Tibial nerve (tissue), 4 donors: ENCODE measurements around the gene PROX1. TPM values are rescaled to one million over a fixed set of nuclear protein-coding genes. Genes with fewer than 3 reads are reported as not detected.

Source experiments
- DNase-seq, 2 donors: peaks; one replicate each; pipeline ENCODE4 v3.0.0-alpha.2; 2019; ENCODE audit warnings: low spot score in 2 of 2
- H3K27ac ChIP-seq, 4 donors: fragments of 200-600 bp; sonication (generic) in 3 of 4; one replicate each; pipeline ENCODE4 v1.5.1; 2017 to 2019; ENCODE audit warnings: mild to moderate bottlenecking in 1 of 4
- H3K27me3 ChIP-seq, 2 donors: fragments of 200-600 bp; sonication (generic) in 1 of 2; one replicate each; pipeline versions ENCODE4 v1.5.1 to v1.6.0; 2017 to 2019
- H3K36me3 ChIP-seq, 3 donors: fragments of 200-600 bp; sonication (generic); one replicate each; pipeline ENCODE4 v1.5.1; 2018 to 2019
- H3K4me1 ChIP-seq, 4 donors: fragments of 200-600 bp; sonication (generic) in 3 of 4; one replicate each; pipeline ENCODE4 v1.5.1; 2017 to 2019
- H3K4me3 ChIP-seq, 4 donors: fragments of 200-600 bp; sonication (generic) in 3 of 4; one replicate each; pipeline ENCODE4 v1.5.1; 2017 to 2019; ENCODE audit warnings: mild to moderate bottlenecking in 1 of 4, moderate library complexity in 1 of 4
- H3K9me3 ChIP-seq, 4 donors: fragments of 200-600 bp; sonication (generic) in 3 of 4; one replicate each; pipeline ENCODE4 v1.5.1; 2017 to 2019
- CTCF ChIP-seq, 5 experiments: fragments of 200-600 bp in 3 of 5; fragments of 450-650 bp in 2 of 5; sonication (generic) in 3 of 5; IDR thresholded peaks; one replicate each; pipeline ENCODE4 v1.5.1; 2016 to 2019; ENCODE audit warnings: antibody characterized with exemption in 5 of 5, mild to moderate bottlenecking in 3 of 5, moderate library complexity in 2 of 5
- EP300 ChIP-seq, 2 donors: sonication (generic); formaldehyde crosslinking; IDR thresholded peaks; one replicate each; pipeline ENCODE4 v1.6.1; 2017; ENCODE audit warnings: antibody characterized with exemption in 2 of 2, mild to moderate bottlenecking in 1 of 2
- POLR2A ChIP-seq, 2 donors: fragments of 450-650 bp; IDR thresholded peaks; one replicate each; pipeline ENCODE4 v1.6.1; 2017; ENCODE audit warnings: antibody characterized with exemption in 2 of 2, mild to moderate bottlenecking in 2 of 2, moderate library complexity in 2 of 2
- whole genome bisulfite sequencing, 2 donors: methylation state at CpG; one replicate each; pipeline ENCODE4 v1.1.5; 2018; 5-methylcytosine and 5-hydroxymethylcytosine counted together
- total RNA-seq, 4 donors: library from RNA; depleted of rRNA; stranded (reverse); fragments of >200 nt; gene quantifications; one replicate each; pipeline ENCODE4 v1.1.0, GENCODE V29; 2016

The PROX1 gene
- total RNA-seq, 4 donors from 2014 or later: 0.84 to 1.2 (median 1.0) TPM

- WGBS, 2 donors: 3% methylated on average over 34 to 78 of the region's 79 CpGs
- Histone ChIP-seq H3K27me3 (peaks cover 4 to 91% of the 10 kb centered on the region in 2 donors), H3K9me3 (no peaks in the 10 kb centered on the region), H3K27ac (no peak overlapping the region), H3K4me1 (peaks cover 0 to 45% (median 23%) of the 10 kb centered on the region in 4 donors), H3K4me3 (peak overlapping the region in 3 of 4 donors; percentile 9 to 47 (median 25)), H3K36me3 (no peaks in the 10 kb centered on the region)
- TF ChIP-seq POLR2A (IDR thresholded peaks at IDR 0.05) (no peak), CTCF (IDR thresholded peaks at IDR 0.05) (no peak), EP300 (IDR thresholded peaks at IDR 0.05) (no peak)
- no peak for DNase-seq
Measured at GRCh38 chr1:213982672-213983492, 4.9 kb upstream of the PROX1 start.

GRCh38 chr1:213983493-213984386 is 4.0 kb upstream of the PROX1 start:
- no peaks in the 10 kb centered on the region for H3K9me3 ChIP-seq
- no peaks in the 10 kb centered on the region for H3K36me3 ChIP-seq
- H3K27ac ChIP-seq: no peak overlapping the region
- no peak for DNase-seq
- 38 to 46% methylated on average over 36 of the region's 36 CpGs for WGBS, 2 donors
- peaks cover 4 to 84% of the 10 kb centered on the region in 2 donors for H3K27me3 ChIP-seq
- no peak for TF ChIP-seq EP300 (IDR thresholded peaks at IDR 0.05)
- TF ChIP-seq CTCF (IDR thresholded peaks at IDR 0.05): no peak
- TF ChIP-seq POLR2A (IDR thresholded peaks at IDR 0.05): no peak
- H3K4me3 ChIP-seq: peak overlapping the region in 1 of 4 donors; percentile 47
- H3K4me1 ChIP-seq: peaks cover 0 to 48% (median 23%) of the 10 kb centered on the region in 4 donors

GRCh38 chr1:213984387-213985208 is 3.2 kb upstream of the PROX1 start:
- 72% methylated on average over 15 of the region's 15 CpGs for WGBS, 2 donors
- TF ChIP-seq EP300 (IDR thresholded peaks at IDR 0.05): no peak
- no peak for TF ChIP-seq CTCF (IDR thresholded peaks at IDR 0.05)
- TF ChIP-seq POLR2A (IDR thresholded peaks at IDR 0.05): no peak
- H3K36me3 ChIP-seq: no peaks in the 10 kb centered on the region
- no peak overlapping the region for H3K27ac ChIP-seq
- H3K4me3 ChIP-seq: no peak overlapping the region
- peaks cover 4 to 84% of the 10 kb centered on the region in 2 donors for H3K27me3 ChIP-seq
- no peaks in the 10 kb centered on the region for H3K9me3 ChIP-seq
- H3K4me1 ChIP-seq: peaks cover 0 to 57% (median 23%) of the 10 kb centered on the region in 4 donors
- DNase-seq: no peak

- no peak for DNase-seq
- H3K27ac ChIP-seq: no peak overlapping the region
- H3K36me3 ChIP-seq: no peaks in the 10 kb centered on the region
- H3K9me3 ChIP-seq: no peaks in the 10 kb centered on the region
- TF ChIP-seq CTCF (IDR thresholded peaks at IDR 0.05) (no peak), POLR2A (IDR thresholded peaks at IDR 0.05) (no peak), EP300 (IDR thresholded peaks at IDR 0.05) (no peak)
- WGBS, 2 donors: 4 to 9% methylated on average over 25 to 34 of the region's 52 CpGs
- peaks cover 4 to 84% of the 10 kb centered on the region in 2 donors for H3K27me3 ChIP-seq
- H3K4me1 ChIP-seq: peaks cover 0 to 54% (median 23%) of the 10 kb centered on the region in 4 donors
- H3K4me3 ChIP-seq: peak overlapping the region in 1 of 4 donors; percentile 22
Measured at GRCh38 chr1:213985209-213986019, 2.4 kb upstream of the PROX1 start.
